ENCODE data around the gene AUTS2.
"Not testable (repeated sequence)": the region's sequence is repeated elsewhere in the genome, so short reads cannot be mapped to it uniquely, and the experiment has no call there.

The AUTS2 gene

GRCh38 chr7:70270149-70270548, 671.9 kb downstream of the AUTS2 start:
- no peaks in the 10 kb centered on the region for H3K27me3 ChIP-seq (ENCODE audit: control insufficient read depth in 2 of 2, insufficient read depth in 2 of 2, low read length in 2 of 2)
- H3K9ac ChIP-seq (ENCODE audit: low read depth in 1 of 2, low read length in 2 of 2): no peak overlapping the region
- H3K4me1 ChIP-seq (ENCODE audit: control insufficient read depth in 2 of 2, insufficient read depth in 2 of 2, low read length in 2 of 2): no peaks in the 10 kb centered on the region
- no peaks in the 10 kb centered on the region for H3K36me3 ChIP-seq (ENCODE audit: control insufficient read depth in 2 of 2, insufficient read depth in 2 of 2, low read length in 2 of 2)
- no peak overlapping the region for H3K27ac ChIP-seq (ENCODE audit: low read depth in 2 of 2, low read length in 2 of 2)
- H3K9me3 ChIP-seq (ENCODE audit: control insufficient read depth in 2 of 2, low read length in 2 of 2): no peaks in the 10 kb centered on the region
- no peak overlapping the region for H3K4me3 ChIP-seq (ENCODE audit: low read length in 2 of 2)

- Histone ChIP-seq H3K36me3 (ENCODE audit: control insufficient read depth in 2 of 2, insufficient read depth in 2 of 2, low read length in 2 of 2) (no peaks in the 10 kb centered on the region), H3K27me3 (ENCODE audit: control insufficient read depth in 2 of 2, insufficient read depth in 2 of 2, low read length in 2 of 2) (no peaks in the 10 kb centered on the region), H3K4me3 (ENCODE audit: low read length in 2 of 2) (no peak overlapping the region), H3K9ac (ENCODE audit: low read depth in 1 of 2, low read length in 2 of 2) (no peak overlapping the region), H3K9me3 (ENCODE audit: control insufficient read depth in 2 of 2, low read length in 2 of 2) (no peaks in the 10 kb centered on the region), H3K27ac (ENCODE audit: low read depth in 2 of 2, low read length in 2 of 2) (no peak overlapping the region), H3K4me1 (ENCODE audit: control insufficient read depth in 2 of 2, insufficient read depth in 2 of 2, low read length in 2 of 2) (no peaks in the 10 kb centered on the region)
Measured at GRCh38 chr7:70271617-70272081, 673.4 kb downstream of the AUTS2 start.

- not testable (repeated sequence) for H3K9me3 ChIP-seq (ENCODE audit: control insufficient read depth in 2 of 2, low read length in 2 of 2); H3K9ac ChIP-seq (ENCODE audit: low read depth in 1 of 2, low read length in 2 of 2); H3K36me3 ChIP-seq (ENCODE audit: control insufficient read depth in 2 of 2, insufficient read depth in 2 of 2, low read length in 2 of 2); H3K27me3 ChIP-seq (ENCODE audit: control insufficient read depth in 2 of 2, insufficient read depth in 2 of 2, low read length in 2 of 2); H3K27ac ChIP-seq (ENCODE audit: low read depth in 2 of 2, low read length in 2 of 2); H3K4me3 ChIP-seq (ENCODE audit: low read length in 2 of 2); H3K4me1 ChIP-seq (ENCODE audit: control insufficient read depth in 2 of 2, insufficient read depth in 2 of 2, low read length in 2 of 2)
Measured at GRCh38 chr7:70275570-70275969, 677.3 kb downstream of the AUTS2 start.

- no peaks in the 10 kb centered on the region for H3K36me3 ChIP-seq (ENCODE audit: control insufficient read depth in 2 of 2, insufficient read depth in 2 of 2, low read length in 2 of 2)
- H3K4me1 ChIP-seq (ENCODE audit: control insufficient read depth in 2 of 2, insufficient read depth in 2 of 2, low read length in 2 of 2): no peaks in the 10 kb centered on the region
- H3K9me3 ChIP-seq (ENCODE audit: control insufficient read depth in 2 of 2, low read length in 2 of 2): no peaks in the 10 kb centered on the region
- H3K27me3 ChIP-seq (ENCODE audit: control insufficient read depth in 2 of 2, insufficient read depth in 2 of 2, low read length in 2 of 2): no peaks in the 10 kb centered on the region
- no peak overlapping the region for H3K9ac ChIP-seq (ENCODE audit: low read depth in 1 of 2, low read length in 2 of 2)
- no peak overlapping the region for H3K27ac ChIP-seq (ENCODE audit: low read depth in 2 of 2, low read length in 2 of 2)
- no peak overlapping the region for H3K4me3 ChIP-seq (ENCODE audit: low read length in 2 of 2)
Measured at GRCh38 chr7:70285187-70285586, 686.9 kb downstream of the AUTS2 start.

- Histone ChIP-seq H3K9me3 (ENCODE audit: control insufficient read depth in 2 of 2, low read length in 2 of 2) (no peaks in the 10 kb centered on the region), H3K4me3 (ENCODE audit: low read length in 2 of 2) (no peak overlapping the region), H3K4me1 (ENCODE audit: control insufficient read depth in 2 of 2, insufficient read depth in 2 of 2, low read length in 2 of 2) (no peaks in the 10 kb centered on the region), H3K36me3 (ENCODE audit: control insufficient read depth in 2 of 2, insufficient read depth in 2 of 2, low read length in 2 of 2) (no peaks in the 10 kb centered on the region), H3K9ac (ENCODE audit: low read depth in 1 of 2, low read length in 2 of 2) (no peak overlapping the region), H3K27me3 (ENCODE audit: control insufficient read depth in 2 of 2, insufficient read depth in 2 of 2, low read length in 2 of 2) (no peaks in the 10 kb centered on the region), H3K27ac (ENCODE audit: low read depth in 2 of 2, low read length in 2 of 2) (no peak overlapping the region)
Measured at GRCh38 chr7:70285854-70286253, 687.6 kb downstream of the AUTS2 start.

- no peak overlapping the region for H3K9ac ChIP-seq (ENCODE audit: low read depth in 1 of 2, low read length in 2 of 2)
- no peaks in the 10 kb centered on the region for H3K9me3 ChIP-seq (ENCODE audit: control insufficient read depth in 2 of 2, low read length in 2 of 2)
- H3K4me3 ChIP-seq (ENCODE audit: low read length in 2 of 2): no peak overlapping the region
- no peaks in the 10 kb centered on the region for H3K36me3 ChIP-seq (ENCODE audit: control insufficient read depth in 2 of 2, insufficient read depth in 2 of 2, low read length in 2 of 2)
- H3K4me1 ChIP-seq (ENCODE audit: control insufficient read depth in 2 of 2, insufficient read depth in 2 of 2, low read length in 2 of 2): no peaks in the 10 kb centered on the region
- H3K27ac ChIP-seq (ENCODE audit: low read depth in 2 of 2, low read length in 2 of 2): no peak overlapping the region
- H3K27me3 ChIP-seq (ENCODE audit: control insufficient read depth in 2 of 2, insufficient read depth in 2 of 2, low read length in 2 of 2): no peaks in the 10 kb centered on the region
Measured at GRCh38 chr7:70288781-70289456, 690.6 kb downstream of the AUTS2 start.

GRCh38 chr7:70292716-70293115, 694.4 kb downstream of the AUTS2 start:
- Histone ChIP-seq H3K9ac (ENCODE audit: low read depth in 1 of 2, low read length in 2 of 2) (no peak overlapping the region), H3K9me3 (ENCODE audit: control insufficient read depth in 2 of 2, low read length in 2 of 2) (no peaks in the 10 kb centered on the region), H3K27me3 (ENCODE audit: control insufficient read depth in 2 of 2, insufficient read depth in 2 of 2, low read length in 2 of 2) (no peaks in the 10 kb centered on the region), H3K27ac (ENCODE audit: low read depth in 2 of 2, low read length in 2 of 2) (no peak overlapping the region), H3K36me3 (ENCODE audit: control insufficient read depth in 2 of 2, insufficient read depth in 2 of 2, low read length in 2 of 2) (no peaks in the 10 kb centered on the region), H3K4me1 (ENCODE audit: control insufficient read depth in 2 of 2, insufficient read depth in 2 of 2, low read length in 2 of 2) (no peaks in the 10 kb centered on the region), H3K4me3 (ENCODE audit: low read length in 2 of 2) (no peak overlapping the region)

GRCh38 chr7:70294211-70294911, 696.1 kb downstream of the AUTS2 start:
- H3K36me3 ChIP-seq (ENCODE audit: control insufficient read depth in 2 of 2, insufficient read depth in 2 of 2, low read length in 2 of 2): no peaks in the 10 kb centered on the region

GRCh38 chr7:70298780-70299471, 700.7 kb downstream of the AUTS2 start:
- Histone ChIP-seq H3K4me3 (ENCODE audit: low read length in 2 of 2) (no peak overlapping the region), H3K27me3 (ENCODE audit: control insufficient read depth in 2 of 2, insufficient read depth in 2 of 2, low read length in 2 of 2) (no peaks in the 10 kb centered on the region), H3K27ac (ENCODE audit: low read depth in 2 of 2, low read length in 2 of 2) (no peak overlapping the region), H3K4me1 (ENCODE audit: control insufficient read depth in 2 of 2, insufficient read depth in 2 of 2, low read length in 2 of 2) (no peaks in the 10 kb centered on the region), H3K9me3 (ENCODE audit: control insufficient read depth in 2 of 2, low read length in 2 of 2) (no peaks in the 10 kb centered on the region), H3K36me3 (ENCODE audit: control insufficient read depth in 2 of 2, insufficient read depth in 2 of 2, low read length in 2 of 2) (no peaks in the 10 kb centered on the region), H3K9ac (ENCODE audit: low read depth in 1 of 2, low read length in 2 of 2) (no peak overlapping the region)

More at GRCh38 chr7:70294211-70294911, 696.1 kb downstream of the AUTS2 start:
- Histone ChIP-seq H3K9ac (ENCODE audit: low read depth in 1 of 2, low read length in 2 of 2) (no peak overlapping the region), H3K4me1 (ENCODE audit: control insufficient read depth in 2 of 2, insufficient read depth in 2 of 2, low read length in 2 of 2) (no peaks in the 10 kb centered on the region), H3K4me3 (ENCODE audit: low read length in 2 of 2) (no peak overlapping the region), H3K9me3 (ENCODE audit: control insufficient read depth in 2 of 2, low read length in 2 of 2) (no peaks in the 10 kb centered on the region), H3K27me3 (ENCODE audit: control insufficient read depth in 2 of 2, insufficient read depth in 2 of 2, low read length in 2 of 2) (no peaks in the 10 kb centered on the region), H3K27ac (ENCODE audit: low read depth in 2 of 2, low read length in 2 of 2) (no peak overlapping the region)

- no peaks in the 10 kb centered on the region for H3K36me3 ChIP-seq (ENCODE audit: control insufficient read depth in 2 of 2, insufficient read depth in 2 of 2, low read length in 2 of 2)
- H3K4me1 ChIP-seq (ENCODE audit: control insufficient read depth in 2 of 2, insufficient read depth in 2 of 2, low read length in 2 of 2): no peaks in the 10 kb centered on the region
- H3K27ac ChIP-seq (ENCODE audit: low read depth in 2 of 2, low read length in 2 of 2): no peak overlapping the region
- H3K9me3 ChIP-seq (ENCODE audit: control insufficient read depth in 2 of 2, low read length in 2 of 2): no peaks in the 10 kb centered on the region
- H3K9ac ChIP-seq (ENCODE audit: low read depth in 1 of 2, low read length in 2 of 2): no peak overlapping the region
- H3K27me3 ChIP-seq (ENCODE audit: control insufficient read depth in 2 of 2, insufficient read depth in 2 of 2, low read length in 2 of 2): no peaks in the 10 kb centered on the region
- H3K4me3 ChIP-seq (ENCODE audit: low read length in 2 of 2): no peak overlapping the region
Measured at GRCh38 chr7:70299472-70299807, 701.2 kb downstream of the AUTS2 start.

Measured in mucosa of rectum (tissue), 2 donors.